22Rv1 (cell line): ENCODE results near the gene TP53AIP1.

Source experiments
- H3K27ac ChIP-seq: fragments of 450-650 bp; 2 replicates; pipeline ENCODE4 v1.5.1; 2017
- ZFX ChIP-seq: fragments of 450-650 bp; IDR thresholded peaks from 2 replicates; pipeline ENCODE4 v1.6.1; 2017; ENCODE audit warnings: antibody characterized with exemption, borderline replicate concordance
- TF ChIP-seq, protein P1 (sequence below): fragments of 450-650 bp; IDR thresholded peaks from 2 replicates; pipeline ENCODE4 v1.5.1; 2017; ENCODE audit warnings: mild to moderate bottlenecking

TP53AIP1 gene

DNA sequence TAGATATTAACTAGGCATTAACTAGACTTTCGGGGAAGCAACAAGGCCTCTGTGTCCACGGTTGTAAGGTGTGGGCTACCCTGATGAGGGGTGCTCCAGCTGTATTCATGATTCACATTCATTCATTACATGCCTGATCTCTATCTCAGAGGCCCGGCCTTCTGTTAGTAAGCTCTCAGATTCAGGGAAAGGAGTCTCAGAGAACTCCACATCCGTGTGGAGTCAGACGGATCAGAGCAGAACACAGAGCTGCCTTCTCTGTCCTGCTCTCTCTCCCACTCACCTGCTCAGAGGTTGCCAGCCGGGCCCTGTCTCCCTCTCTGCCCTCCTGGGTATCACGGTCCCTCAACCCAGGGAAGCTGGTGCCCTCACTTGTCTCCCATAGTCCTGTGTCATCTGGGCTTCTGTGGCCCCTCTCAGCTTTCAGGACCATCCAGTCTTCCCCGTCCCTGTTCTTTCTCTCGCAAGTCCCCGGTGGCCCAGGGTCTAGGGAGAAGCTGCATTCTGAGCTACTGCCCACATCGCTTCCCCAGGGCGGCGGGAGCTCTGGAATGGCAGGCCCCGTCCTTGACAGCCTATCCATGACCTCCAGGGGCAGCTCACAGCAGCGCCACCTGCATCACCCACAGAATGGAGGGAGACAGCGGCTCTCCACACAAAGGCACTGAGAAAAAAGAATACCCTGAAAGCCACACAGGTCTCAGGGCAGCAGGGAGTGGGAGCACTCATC, 4.3 kb downstream of the TP53AIP1 start:
- TF ChIP-seq ZFX, result no peak
- TF ChIP-seq, protein P1, sequence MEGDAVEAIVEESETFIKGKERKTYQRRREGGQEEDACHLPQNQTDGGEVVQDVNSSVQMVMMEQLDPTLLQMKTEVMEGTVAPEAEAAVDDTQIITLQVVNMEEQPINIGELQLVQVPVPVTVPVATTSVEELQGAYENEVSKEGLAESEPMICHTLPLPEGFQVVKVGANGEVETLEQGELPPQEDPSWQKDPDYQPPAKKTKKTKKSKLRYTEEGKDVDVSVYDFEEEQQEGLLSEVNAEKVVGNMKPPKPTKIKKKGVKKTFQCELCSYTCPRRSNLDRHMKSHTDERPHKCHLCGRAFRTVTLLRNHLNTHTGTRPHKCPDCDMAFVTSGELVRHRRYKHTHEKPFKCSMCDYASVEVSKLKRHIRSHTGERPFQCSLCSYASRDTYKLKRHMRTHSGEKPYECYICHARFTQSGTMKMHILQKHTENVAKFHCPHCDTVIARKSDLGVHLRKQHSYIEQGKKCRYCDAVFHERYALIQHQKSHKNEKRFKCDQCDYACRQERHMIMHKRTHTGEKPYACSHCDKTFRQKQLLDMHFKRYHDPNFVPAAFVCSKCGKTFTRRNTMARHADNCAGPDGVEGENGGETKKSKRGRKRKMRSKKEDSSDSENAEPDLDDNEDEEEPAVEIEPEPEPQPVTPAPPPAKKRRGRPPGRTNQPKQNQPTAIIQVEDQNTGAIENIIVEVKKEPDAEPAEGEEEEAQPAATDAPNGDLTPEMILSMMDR, result no peak
- H3K27ac ChIP-seq, result no peak overlapping the region

DNA sequence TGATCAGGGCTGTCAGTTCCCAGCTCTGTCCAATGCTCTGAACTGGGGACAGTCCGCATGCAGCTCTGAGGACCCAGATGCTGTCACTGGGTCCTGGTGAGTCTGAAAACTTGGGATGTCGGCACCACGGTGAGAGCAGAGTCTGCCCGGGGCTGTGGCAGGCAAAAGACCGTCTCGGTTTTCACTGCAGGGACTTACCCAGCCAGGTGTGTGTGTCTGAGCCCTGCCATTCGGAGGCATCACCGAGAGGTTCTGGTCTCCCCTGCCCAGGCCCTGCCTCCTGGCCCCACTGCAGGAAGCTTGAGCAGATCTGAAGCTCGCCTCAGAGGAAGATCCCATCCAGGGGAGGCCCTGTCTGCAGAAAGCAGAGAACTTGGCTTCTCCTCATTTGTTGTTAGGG, 5.2 kb downstream of the TP53AIP1 start:
- TF ChIP-seq, protein P1, result no peak
- TF ChIP-seq ZFX, result no peak

DNA sequence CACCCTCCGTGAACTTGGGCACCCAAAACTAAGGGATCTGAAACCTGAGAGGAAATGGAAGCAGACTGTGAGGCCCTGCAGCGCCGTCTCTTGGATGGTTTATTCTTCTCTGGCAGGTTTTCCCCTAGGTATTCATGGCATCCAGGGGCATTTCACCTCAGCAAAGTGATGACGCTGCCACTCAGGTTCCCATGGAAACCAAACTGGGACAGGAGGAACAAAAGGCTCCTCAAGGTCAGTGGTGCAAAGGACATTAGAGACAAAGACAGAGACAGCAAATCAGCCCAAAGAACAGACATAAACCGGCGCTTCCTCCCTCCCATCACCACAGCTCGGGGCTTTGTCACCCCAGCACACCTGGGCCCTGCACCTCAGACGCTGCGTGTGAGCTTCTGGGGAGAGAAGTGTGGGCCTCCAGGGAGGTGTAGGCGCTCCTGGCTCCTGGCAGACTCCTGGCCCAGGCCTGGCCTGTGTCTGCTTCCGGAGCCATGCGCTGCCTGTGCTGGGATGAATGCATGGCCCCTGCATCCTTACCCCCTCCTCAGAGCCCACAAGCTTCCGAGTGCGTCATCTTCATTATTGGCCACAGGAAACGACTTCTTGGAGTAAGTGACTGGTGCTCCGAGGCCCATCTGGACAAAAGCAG, 5.9 kb downstream of the TP53AIP1 start:
- no peak for TF ChIP-seq ZFX
- TF ChIP-seq, protein P1, result no peak

More for the DNA sequence above, 5.2 kb downstream of the TP53AIP1 start:
- no peak overlapping the region for H3K27ac ChIP-seq

DNA sequence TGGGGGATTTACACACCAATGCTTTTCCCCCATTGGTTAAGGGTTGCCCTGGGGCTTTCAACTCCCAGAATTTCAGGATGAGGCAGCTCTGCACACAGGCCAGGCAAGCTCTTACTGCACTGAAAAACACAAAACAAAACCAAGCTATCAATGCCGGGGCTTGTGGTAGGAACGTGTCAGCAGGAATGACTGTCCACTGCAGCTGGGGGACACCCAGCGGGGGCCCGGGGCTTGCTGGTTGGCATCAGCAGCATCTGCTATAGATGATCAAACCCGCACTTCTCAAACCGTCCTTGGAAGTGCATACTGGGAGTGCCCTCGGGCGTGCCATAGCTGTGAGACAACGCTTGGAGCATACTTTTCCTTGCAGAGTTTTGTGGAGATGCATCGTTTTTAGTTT, 7.7 kb downstream of the TP53AIP1 start:
- TF ChIP-seq, protein P1, result no peak
- no peak for TF ChIP-seq ZFX
- H3K27ac ChIP-seq, result no peak overlapping the region

More for the DNA sequence above, 5.9 kb downstream of the TP53AIP1 start:
- H3K27ac ChIP-seq, result no peak overlapping the region

DNA sequence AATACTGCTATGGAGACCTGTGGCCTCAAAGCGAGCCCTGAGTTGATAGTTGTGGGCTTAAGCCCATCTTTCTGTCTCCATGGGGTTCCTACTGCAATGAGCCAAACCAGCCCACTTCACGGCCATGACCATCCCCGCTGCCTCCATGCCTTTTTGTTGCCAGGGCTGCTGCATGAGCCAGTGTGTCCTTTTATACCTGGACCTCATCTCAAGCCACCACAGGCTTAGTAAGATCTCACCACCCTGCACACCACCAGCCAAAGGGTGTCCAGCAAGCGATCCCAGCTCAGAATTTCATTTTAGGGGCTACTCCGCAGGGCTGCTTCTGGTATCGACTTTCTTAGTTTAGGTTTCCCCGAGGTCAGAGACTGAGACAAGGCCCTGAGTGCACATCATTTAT, 8.3 kb downstream of the TP53AIP1 start:
- no peak overlapping the region for H3K27ac ChIP-seq
- no peak for TF ChIP-seq ZFX
- TF ChIP-seq, protein P1, result no peak

DNA sequence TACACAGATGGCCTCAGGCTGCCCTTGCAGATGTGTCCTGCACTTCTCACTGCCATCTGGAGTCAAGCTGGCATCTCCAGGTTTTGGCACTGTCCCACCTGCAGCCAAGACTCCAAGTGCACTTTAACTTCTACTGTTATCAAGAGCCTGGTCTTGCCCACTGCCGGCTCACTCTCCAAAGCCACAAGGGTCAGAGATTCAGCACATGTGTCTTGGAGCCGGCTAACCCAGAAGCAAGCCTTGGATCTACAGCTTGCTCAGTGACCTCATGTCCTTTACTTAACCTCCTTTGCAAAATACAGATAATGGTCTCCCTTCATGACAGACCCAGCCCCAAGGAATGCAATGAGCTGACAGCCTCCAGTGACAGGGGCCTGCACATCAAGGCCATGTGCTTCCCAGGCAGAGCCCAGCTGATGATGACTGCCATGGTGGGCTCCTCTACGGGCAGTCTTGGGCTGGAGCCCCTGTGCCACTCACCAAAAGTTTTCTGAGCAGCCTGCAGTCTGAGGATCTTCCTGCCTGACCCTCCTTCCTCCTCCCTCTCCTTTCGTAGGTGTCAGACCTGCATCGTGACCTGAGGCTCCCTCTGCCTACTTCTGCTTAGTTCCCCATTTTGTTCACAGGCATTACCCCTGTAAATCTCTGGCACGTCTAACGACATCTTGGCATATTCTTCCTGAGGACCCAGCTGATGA, 9.0 kb downstream of the TP53AIP1 start:
- TF ChIP-seq, protein P1, result no peak
- no peak for TF ChIP-seq ZFX
- no peak overlapping the region for H3K27ac ChIP-seq
